ENCODE data around the gene CDKN2AIPNL. TPM values are rescaled to one million over a fixed set of nuclear protein-coding genes. Genes with fewer than 3 reads are reported as not detected.

Gene CDKN2AIPNL
- total RNA-seq, 1 experiment from 2014 or later, result 43.6 TPM

- TF ChIP-seq TCF7L2 (IDR thresholded peaks at IDR 0.05; ENCODE audit: low read depth, low read length), result no peak
- TF ChIP-seq SIN3A (IDR thresholded peaks at IDR 0.05; ENCODE audit: borderline replicate concordance, insufficient read depth, low read depth, low read length), result no peak
- TF ChIP-seq REST (IDR thresholded peaks at IDR 0.05; ENCODE audit: insufficient read depth in 1 of 2, low read depth in 2 of 2, low read length in 1 of 2), result no peak
- TF ChIP-seq CTCF (IDR thresholded peaks at IDR 0.05), result no peak
- TF ChIP-seq POLR2AphosphoS5 (IDR thresholded peaks at IDR 0.05; ENCODE audit: low read depth, low read length), result no peak
- H3K4me3 ChIP-seq (ENCODE audit: low read depth in 2 of 2, low read length in 2 of 2), result no peak overlapping the region
- ChIA-PET CTCF (no interaction called here), POLR2A (no interaction called here)
- no peaks in the 10 kb centered on the region for H3K27me3 ChIP-seq (ENCODE audit: control insufficient read depth, insufficient read depth, low read length)
- intact Hi-C loops (cut with micrococcal nuclease; ENCODE audit: unreplicated experiment), result no loop called here
- H3K9me3 ChIP-seq (ENCODE audit: control insufficient read depth, insufficient read depth, low read depth, low read length), result no peaks in the 10 kb centered on the region
- no peaks in the 10 kb centered on the region for H3K36me3 ChIP-seq (ENCODE audit: control insufficient read depth, insufficient read depth, low read length)
- in situ Hi-C loops (cut with HindIII; ENCODE audit: low pct_unique_long_range_greater_than_20kb, low sequenced_read_pairs), result no loop called here
- no TSS peak for BruUV-seq (replicated peaks)
- ATAC-seq, result no peak
- no peak overlapping the region for H3K27ac ChIP-seq (ENCODE audit: low read length)
- H3K4me1 ChIP-seq (ENCODE audit: control insufficient read depth, insufficient read depth, low read length), result peaks cover 3% of the 10 kb centered on the region; the same call in 1 of the 2 replicates
- DNase-seq (ENCODE audit: low read depth, low spot score), result no peak
These were observed 15.9 kb upstream of the CDKN2AIPNL start for GRCh38 chr5:134427540-134428041.

GRCh38 chr5:134426361-134426760 is 14.7 kb upstream of the CDKN2AIPNL start:
- POLR2A ChIA-PET, result interaction anchor here (0.5 kb wide), 1 partner anchor 100 kb away, joined by 5 read pairs; no protein-coding TSS in a partner anchor
- BruUV-seq (replicated peaks), result no TSS peak

More at GRCh38 chr5:134426361-134426760, 14.7 kb upstream of the CDKN2AIPNL start:
- Histone ChIP-seq H3K36me3 (ENCODE audit: control insufficient read depth, insufficient read depth, low read length) (no peaks in the 10 kb centered on the region), H3K4me3 (ENCODE audit: low read depth in 2 of 2, low read length in 2 of 2) (no peak overlapping the region), H3K27me3 (ENCODE audit: control insufficient read depth, insufficient read depth, low read length) (no peaks in the 10 kb centered on the region), H3K9me3 (ENCODE audit: control insufficient read depth, insufficient read depth, low read depth, low read length) (no peaks in the 10 kb centered on the region), H3K27ac (ENCODE audit: low read length) (no peak overlapping the region), H3K4me1 (ENCODE audit: control insufficient read depth, insufficient read depth, low read length) (peaks cover 3% of the 10 kb centered on the region; the same call in 1 of the 2 replicates)
- DNase-seq (ENCODE audit: low read depth, low spot score) (no peak), ATAC-seq (no peak; the same call in 1 of the 2 replicates)
- intact Hi-C loops (cut with micrococcal nuclease; ENCODE audit: unreplicated experiment), result no loop called here
- no peak for TF ChIP-seq TCF7L2 (IDR thresholded peaks at IDR 0.05; ENCODE audit: low read depth, low read length)
- TF ChIP-seq SIN3A (IDR thresholded peaks at IDR 0.05; ENCODE audit: borderline replicate concordance, insufficient read depth, low read depth, low read length), result no peak
- TF ChIP-seq POLR2AphosphoS5 (IDR thresholded peaks at IDR 0.05; ENCODE audit: low read depth, low read length), result no peak
- TF ChIP-seq CTCF (IDR thresholded peaks at IDR 0.05), result no peak
- TF ChIP-seq REST (IDR thresholded peaks at IDR 0.05; ENCODE audit: insufficient read depth in 1 of 2, low read depth in 2 of 2, low read length in 1 of 2), result no peak
- in situ Hi-C loops (cut with HindIII; ENCODE audit: low pct_unique_long_range_greater_than_20kb, low sequenced_read_pairs), result no loop called here
- CTCF ChIA-PET, result no interaction called here

Measured in Panc1 (cell line).